Neural crest cell (in vitro differentiated cells): ENCODE results near the gene PHLDA3. TPM values are rescaled to one million over a fixed set of nuclear protein-coding genes. Genes with fewer than 3 reads are reported as not detected.

Experiments
- DNase-seq: peaks from one replicate; pipeline ENCODE4 v3.0.0; 2021; ENCODE audit warnings: low read depth, mixed read lengths, low spot score
- H3K27ac Mint-ChIP-seq: one replicate; pipeline ENCODE4 v1.8.0; 2021; ENCODE audit warnings: mild to moderate bottlenecking, mixed read lengths; ENCODE audit not compliant: unreplicated experiment
- H3K27me3 Mint-ChIP-seq: 2 replicates; pipeline ENCODE4 v1.8.0; 2021; ENCODE audit warnings: low read depth, mild to moderate bottlenecking, mixed read lengths
- H3K36me3 Mint-ChIP-seq: 2 replicates; pipeline ENCODE4 v1.8.0; 2021; ENCODE audit warnings: low read depth, mild to moderate bottlenecking, mixed read lengths
- H3K4me1 Mint-ChIP-seq: 2 replicates; pipeline ENCODE4 v1.8.0; 2021; ENCODE audit warnings: mixed read lengths
- H3K4me3 Mint-ChIP-seq: one replicate; pipeline ENCODE4 v1.8.0; 2021; ENCODE audit warnings: mild to moderate bottlenecking, mixed read lengths
- H3K9me3 Mint-ChIP-seq: 2 replicates; pipeline ENCODE4 v1.8.0; 2021; ENCODE audit warnings: mixed read lengths
- total RNA-seq: library from RNA; stranded (reverse); gene quantifications from 2 replicates; pipeline ENCODE4 v1.2.1, GENCODE V29; 2021
- TF ChIP-seq, protein P1 (sequence below): fragments of 200-600 bp; sonication (generic); conservative IDR thresholded peaks from 2 replicates; pipeline ENCODE4 v1.5.0; 2021; ENCODE audit warnings: antibody characterized with exemption, mild to moderate bottlenecking

Gene PHLDA3
- total RNA-seq, 1 donor from 2014 or later = 10.7 TPM

GRCh38 chr1:201515062-201515750 is 46.2 kb upstream of the PHLDA3 start:
- Mint-ChIP-seq H3K4me3 (no peak overlapping the region), H3K27ac (no peak overlapping the region), H3K4me1 (peaks cover 21% of the 10 kb centered on the region), H3K9me3 (no peaks in the 10 kb centered on the region), H3K36me3 (no peaks in the 10 kb centered on the region), H3K27me3 (peaks cover 3% of the 10 kb centered on the region)
- TF ChIP-seq, protein P1, sequence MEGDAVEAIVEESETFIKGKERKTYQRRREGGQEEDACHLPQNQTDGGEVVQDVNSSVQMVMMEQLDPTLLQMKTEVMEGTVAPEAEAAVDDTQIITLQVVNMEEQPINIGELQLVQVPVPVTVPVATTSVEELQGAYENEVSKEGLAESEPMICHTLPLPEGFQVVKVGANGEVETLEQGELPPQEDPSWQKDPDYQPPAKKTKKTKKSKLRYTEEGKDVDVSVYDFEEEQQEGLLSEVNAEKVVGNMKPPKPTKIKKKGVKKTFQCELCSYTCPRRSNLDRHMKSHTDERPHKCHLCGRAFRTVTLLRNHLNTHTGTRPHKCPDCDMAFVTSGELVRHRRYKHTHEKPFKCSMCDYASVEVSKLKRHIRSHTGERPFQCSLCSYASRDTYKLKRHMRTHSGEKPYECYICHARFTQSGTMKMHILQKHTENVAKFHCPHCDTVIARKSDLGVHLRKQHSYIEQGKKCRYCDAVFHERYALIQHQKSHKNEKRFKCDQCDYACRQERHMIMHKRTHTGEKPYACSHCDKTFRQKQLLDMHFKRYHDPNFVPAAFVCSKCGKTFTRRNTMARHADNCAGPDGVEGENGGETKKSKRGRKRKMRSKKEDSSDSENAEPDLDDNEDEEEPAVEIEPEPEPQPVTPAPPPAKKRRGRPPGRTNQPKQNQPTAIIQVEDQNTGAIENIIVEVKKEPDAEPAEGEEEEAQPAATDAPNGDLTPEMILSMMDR = no peak
- no peak for DNase-seq

- TF ChIP-seq, protein P1 = no peak
- H3K27ac Mint-ChIP-seq = no peak overlapping the region
These were observed 45.5 kb upstream of the PHLDA3 start for GRCh38 chr1:201514466-201514865.

GRCh38 chr1:201513498-201514243 is 44.7 kb upstream of the PHLDA3 start:
- no peak overlapping the region for H3K4me3 Mint-ChIP-seq
- no peaks in the 10 kb centered on the region for H3K36me3 Mint-ChIP-seq
- no peaks in the 10 kb centered on the region for H3K9me3 Mint-ChIP-seq

More at GRCh38 chr1:201514466-201514865, 45.5 kb upstream of the PHLDA3 start:
- Mint-ChIP-seq H3K27me3 (peaks cover 3% of the 10 kb centered on the region), H3K9me3 (no peaks in the 10 kb centered on the region), H3K4me3 (no peak overlapping the region), H3K36me3 (no peaks in the 10 kb centered on the region), H3K4me1 (peaks cover 21% of the 10 kb centered on the region)
- DNase-seq = no peak

DNA sequence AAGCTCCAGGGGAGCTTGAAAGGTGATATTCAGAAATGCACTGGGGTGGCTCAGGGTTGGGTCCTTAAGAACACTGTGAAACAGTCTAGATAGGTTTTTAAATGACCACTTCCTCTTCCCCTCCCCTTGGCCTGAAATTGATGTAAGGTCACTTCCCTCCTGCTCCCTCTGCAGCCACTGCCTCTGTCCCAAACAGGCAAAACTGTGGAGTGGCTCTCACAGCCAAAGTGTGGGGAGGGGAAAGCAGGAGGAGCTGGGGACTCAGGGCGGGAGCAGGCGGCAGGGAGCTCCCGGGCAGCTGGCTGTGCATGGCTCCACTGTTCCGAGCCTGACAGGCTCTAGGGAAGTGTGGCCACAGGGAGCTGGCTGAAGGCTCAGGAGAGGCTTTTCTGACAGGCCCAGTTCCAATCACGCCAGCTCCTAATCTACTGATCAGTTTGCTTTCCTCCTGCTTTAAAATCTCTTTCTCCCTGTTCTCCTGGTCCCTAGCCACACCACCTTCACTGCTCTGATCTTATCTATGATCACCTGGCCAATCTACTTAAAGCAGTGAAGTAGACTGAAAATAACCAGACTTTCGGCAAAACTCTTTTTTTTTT is 43.1 kb upstream of the PHLDA3 start:
- Mint-ChIP-seq H3K4me1 (peaks cover 21% of the 10 kb centered on the region), H3K4me3 (no peak overlapping the region), H3K27ac (peak overlapping the region; percentile 29), H3K36me3 (no peaks in the 10 kb centered on the region), H3K27me3 (peaks cover 3% of the 10 kb centered on the region), H3K9me3 (no peaks in the 10 kb centered on the region)
- TF ChIP-seq, protein P1 = no peak
- DNase-seq = no peak

More at GRCh38 chr1:201513498-201514243, 44.7 kb upstream of the PHLDA3 start:
- DNase-seq = no peak
- Mint-ChIP-seq H3K27ac (peak overlapping the region; percentile 16), H3K4me1 (peaks cover 21% of the 10 kb centered on the region), H3K27me3 (peaks cover 3% of the 10 kb centered on the region)
- TF ChIP-seq, protein P1 = no peak

GRCh38 chr1:201511396-201511940 is 42.5 kb upstream of the PHLDA3 start:
- TF ChIP-seq, protein P1 = no peak
- H3K27ac Mint-ChIP-seq = no peak overlapping the region
- peaks cover 21% of the 10 kb centered on the region for H3K4me1 Mint-ChIP-seq
- no peak overlapping the region for H3K4me3 Mint-ChIP-seq
- no peak for DNase-seq
- no peaks in the 10 kb centered on the region for H3K36me3 Mint-ChIP-seq
- peaks cover 3% of the 10 kb centered on the region for H3K27me3 Mint-ChIP-seq
- H3K9me3 Mint-ChIP-seq = no peaks in the 10 kb centered on the region
